ENCODE data around the gene FNDC5. TPM values are rescaled to one million over a fixed set of nuclear protein-coding genes. Genes with fewer than 3 reads are reported as not detected.

Gene FNDC5
- polyA plus RNA-seq, 1 of the 3 experiments (the other 2 are of a cell fraction): 0.59 TPM

GRCh38 chr1:32868085-32868484 lies 2.6 kb downstream of the FNDC5 start:
- TF ChIP-seq REST (IDR thresholded peaks at IDR 0.05; ENCODE audit: low read depth, low read length) (no peak), MAX (IDR thresholded peaks at IDR 0.05; ENCODE audit: low read depth) (no peak), RCOR1 (IDR thresholded peaks at IDR 0.05; ENCODE audit: low read length) (no peak), ELF1 (IDR thresholded peaks at IDR 0.05) (no peak), POLR2AphosphoS5 (IDR thresholded peaks at IDR 0.05; ENCODE audit: low read depth, low read length) (no peak), CTCF (IDR thresholded peaks at IDR 0.05) (no peak), MEF2A (IDR thresholded peaks at IDR 0.05; ENCODE audit: borderline replicate concordance, low read depth) (no peak)

GRCh38 chr1:32867671-32868070 lies 3.0 kb downstream of the FNDC5 start:
- no peaks in the 10 kb centered on the region for H3K9me3 ChIP-seq
- 95% methylated on average over 2 of the region's 7 CpGs for WGBS (ENCODE audit: low lambda C conversion rate)

More at GRCh38 chr1:32868085-32868484, 2.6 kb downstream of the FNDC5 start:
- no peaks in the 10 kb centered on the region for H3K27me3 ChIP-seq (ENCODE audit: insufficient read depth)
- H3K79me2 ChIP-seq (ENCODE audit: insufficient read depth): no peaks in the 10 kb centered on the region
- H3K36me3 ChIP-seq (replicated peaks in 1 of 2; ENCODE audit: control insufficient read depth in 1 of 2, insufficient read depth in 2 of 2, low read length in 1 of 2): peaks cover 0 to 2% of the 10 kb centered on the region in 2 experiments
- peaks cover 3% of the 10 kb centered on the region for H3F3A ChIP-seq (replicated peaks; ENCODE audit: insufficient read depth)
- H3K4me3 ChIP-seq (ENCODE audit: low read depth in 2 of 2, low read length in 1 of 2): no peak overlapping the region
- H3K27ac ChIP-seq (ENCODE audit: low read depth in 2 of 2, low read length in 1 of 2): no peak overlapping the region
- no peak overlapping the region for H2AFZ ChIP-seq (ENCODE audit: low read depth)
- no peaks in the 10 kb centered on the region for H3K9me3 ChIP-seq
- DNase-seq: no peak
- WGBS (ENCODE audit: low lambda C conversion rate): 95% methylated on average over 12 of the region's 13 CpGs
- ChIA-PET POLR2A (no interaction called here), CTCF (no interaction called here)
- H3K4me2 ChIP-seq: no peak overlapping the region
- H3K4me1 ChIP-seq (ENCODE audit: control insufficient read depth in 1 of 2, insufficient read depth in 2 of 2, low read depth in 1 of 2, low read length in 1 of 2): peaks cover 0 to 13% of the 10 kb centered on the region in 2 experiments; a peak in 1 of 4 replicates
- no peaks in the 10 kb centered on the region for H4K20me1 ChIP-seq (ENCODE audit: insufficient read depth)
- no peaks in the 10 kb centered on the region for H3K9me2 ChIP-seq
- no peak overlapping the region for H3K9ac ChIP-seq

More at GRCh38 chr1:32867671-32868070, 3.0 kb downstream of the FNDC5 start:
- no peak for TF ChIP-seq IRF3 (IDR thresholded peaks at IDR 0.05; ENCODE audit: low read depth, low read length)
- TF ChIP-seq REST (IDR thresholded peaks at IDR 0.05; ENCODE audit: low read depth, low read length): no peak
- no peak for TF ChIP-seq CTCF (IDR thresholded peaks at IDR 0.05)
- no peak for TF ChIP-seq GATA2 (CRISPR knock-in tag; IDR thresholded peaks at IDR 0.05)
- no peak for TF ChIP-seq YY1 (IDR thresholded peaks at IDR 0.05; ENCODE audit: low read depth)
- no peak for TF ChIP-seq RCOR1 (IDR thresholded peaks at IDR 0.05; ENCODE audit: low read length)
- no peak overlapping the region for H3K4me3 ChIP-seq (ENCODE audit: low read depth in 2 of 2, low read length in 1 of 2)
- H3F3A ChIP-seq (replicated peaks; ENCODE audit: insufficient read depth): peaks cover 3% of the 10 kb centered on the region
- POLR2A ChIA-PET: no interaction called here
- no peak overlapping the region for H3K9ac ChIP-seq
- H3K9me2 ChIP-seq: no peaks in the 10 kb centered on the region
- DNase-seq: no peak
- peaks cover 0 to 11% of the 10 kb centered on the region in 2 experiments; a peak in 1 of 4 replicates for H3K4me1 ChIP-seq (ENCODE audit: control insufficient read depth in 1 of 2, insufficient read depth in 2 of 2, low read depth in 1 of 2, low read length in 1 of 2)
- H2AFZ ChIP-seq (ENCODE audit: low read depth): no peak overlapping the region
- CTCF ChIA-PET: no interaction called here
- H3K4me2 ChIP-seq: no peak overlapping the region
- no peak overlapping the region for H3K27ac ChIP-seq (ENCODE audit: low read depth in 2 of 2, low read length in 1 of 2)
- H3K27me3 ChIP-seq (ENCODE audit: insufficient read depth): no peaks in the 10 kb centered on the region
- no peaks in the 10 kb centered on the region for H3K79me2 ChIP-seq (ENCODE audit: insufficient read depth)
- peaks cover 0 to 5% of the 10 kb centered on the region in 2 experiments for H3K36me3 ChIP-seq (replicated peaks in 1 of 2; ENCODE audit: control insufficient read depth in 1 of 2, insufficient read depth in 2 of 2, low read length in 1 of 2)
- no peaks in the 10 kb centered on the region for H4K20me1 ChIP-seq (ENCODE audit: insufficient read depth)

All from SK-N-SH (cell line).